Upper lobe of left lung (tissue), 6 donors: ENCODE results near the gene MBOAT1. TPM values are rescaled to one million over a fixed set of nuclear protein-coding genes. Genes with fewer than 3 reads are reported as not detected.

ENCODE experiments used
- ATAC-seq, 2 donors: fragments of 200-7000 bp; cut with Tn5 transposase; one replicate each; pipeline ENCODE4 v1.9.1; 2022; ENCODE audit warnings: mild to moderate bottlenecking in 2 of 2, moderate library complexity in 2 of 2; ENCODE audit not compliant: low FRiP score in 2 of 2
- DNase-seq, 2 donors: peaks; one replicate each; pipeline ENCODE4 v3.0.0-alpha.2; 2019 to 2020
- H3K27ac ChIP-seq, 4 donors: fragments of 200-600 bp; sonication (generic); one replicate each; pipeline ENCODE4 v1.5.1; 2016 to 2019
- H3K27me3 ChIP-seq, 4 donors: fragments of 200-600 bp; sonication (generic); one replicate each; pipeline ENCODE4 v1.5.1; 2017 to 2019
- H3K36me3 ChIP-seq, 4 donors: fragments of 200-600 bp; sonication (generic); one replicate each; pipeline ENCODE4 v1.5.1; 2016 to 2019
- H3K4me1 ChIP-seq, 4 donors: fragments of 200-600 bp; sonication (generic); one replicate each; pipeline ENCODE4 v1.5.1; 2018 to 2019
- H3K4me3 ChIP-seq, 4 donors: fragments of 200-600 bp; sonication (generic); one replicate each; pipeline ENCODE4 v1.5.1; 2017 to 2019; ENCODE audit warnings: mild to moderate bottlenecking in 2 of 4, moderate library complexity in 1 of 4
- H3K9me3 ChIP-seq, 4 donors: fragments of 200-600 bp; sonication (generic); one replicate each; pipeline ENCODE4 v1.5.1; 2018 to 2019
- EP300 ChIP-seq, 4 donors: sonication (generic); formaldehyde crosslinking; IDR thresholded peaks; one replicate each; pipeline ENCODE4 v1.5.1; 2017; ENCODE audit warnings: antibody characterized with exemption in 4 of 4, control low read depth in 2 of 4
- POLR2A ChIP-seq, 4 donors: fragments of 450-650 bp; IDR thresholded peaks; one replicate each; pipeline ENCODE4 v1.5.1; 2016 to 2017; ENCODE audit warnings: antibody characterized with exemption in 4 of 4, mild to moderate bottlenecking in 2 of 4
- POLR2AphosphoS5 ChIP-seq, 2 donors: sonication (generic); formaldehyde crosslinking; IDR thresholded peaks; one replicate each; pipeline ENCODE4 v1.5.1; 2017; ENCODE audit warnings: antibody characterized with exemption in 2 of 2
- WGBS, 2 donors: methylation state at CpG; one replicate each; pipeline ENCODE4 v1.1.5; 2017 to 2018; 5-methylcytosine and 5-hydroxymethylcytosine counted together
- total RNA-seq, 6 donors: library from RNA; depleted of rRNA in 4 of 6; stranded (reverse); fragments of >200 nt in 4 of 6; gene quantifications; one replicate each; pipeline versions ENCODE4 v1.1.0 to v1.2.1, GENCODE V29; 2016 to 2021
- TF ChIP-seq, protein P1 (sequence below), 6 experiments: fragments of 450-650 bp in 4 of 6; fragments of 200-600 bp in 2 of 6; sonication (generic) in 2 of 6; IDR thresholded peaks; one replicate each; pipeline ENCODE4 v1.5.1; 2016 to 2019; ENCODE audit warnings: antibody characterized with exemption in 6 of 6
- donor health status: DM: no; HTN: no; CAD: no; lungs with moderate emphysema.
- donor health status: DM: no; HTN: yes; CAD: no; lungs with severe emphysema.

Gene MBOAT1
- total RNA-seq, 6 donors from 2014 or later, result 4.2 to 17.5 (median 12.2) TPM

DNA sequence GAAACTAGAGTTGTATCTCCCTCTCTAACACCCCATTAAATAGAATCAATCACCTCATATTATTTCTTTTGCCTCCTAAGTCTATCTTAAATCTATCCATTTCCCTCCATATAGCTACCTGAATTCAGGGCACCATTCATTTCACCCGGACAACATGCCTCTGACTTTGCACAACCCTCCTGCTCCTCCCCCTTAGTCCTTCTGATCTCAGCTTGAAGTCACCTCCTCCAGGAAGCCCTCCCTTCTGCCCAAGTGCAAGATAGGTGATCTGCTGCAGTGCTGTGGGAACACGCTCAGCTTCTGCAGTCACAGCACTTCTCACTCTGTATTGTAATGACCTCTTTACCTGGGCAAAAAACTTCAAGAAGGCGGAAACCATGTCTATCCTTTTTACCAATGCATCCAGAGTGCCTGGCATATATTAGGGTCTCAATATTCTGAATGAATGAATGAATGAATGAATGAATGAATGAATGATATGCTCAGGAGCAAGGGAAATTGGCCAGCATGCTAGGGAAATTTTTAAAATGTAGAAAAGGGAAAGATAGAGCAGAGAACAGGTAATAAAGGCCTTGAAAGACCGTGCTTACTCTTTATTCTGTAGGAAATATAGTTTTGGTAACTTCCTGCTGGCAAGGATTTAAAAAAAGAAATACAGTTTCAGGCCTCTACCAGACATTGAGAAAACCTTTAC lies 41.7 kb downstream of the MBOAT1 start:
- no peak overlapping the region for H3K27ac ChIP-seq
- no peaks in the 10 kb centered on the region for H3K27me3 ChIP-seq
- TF ChIP-seq EP300 (IDR thresholded peaks at IDR 0.05), result no peak
- no peak for TF ChIP-seq POLR2A (IDR thresholded peaks at IDR 0.05)
- no peak for TF ChIP-seq POLR2AphosphoS5 (IDR thresholded peaks at IDR 0.05)
- TF ChIP-seq, protein P1, sequence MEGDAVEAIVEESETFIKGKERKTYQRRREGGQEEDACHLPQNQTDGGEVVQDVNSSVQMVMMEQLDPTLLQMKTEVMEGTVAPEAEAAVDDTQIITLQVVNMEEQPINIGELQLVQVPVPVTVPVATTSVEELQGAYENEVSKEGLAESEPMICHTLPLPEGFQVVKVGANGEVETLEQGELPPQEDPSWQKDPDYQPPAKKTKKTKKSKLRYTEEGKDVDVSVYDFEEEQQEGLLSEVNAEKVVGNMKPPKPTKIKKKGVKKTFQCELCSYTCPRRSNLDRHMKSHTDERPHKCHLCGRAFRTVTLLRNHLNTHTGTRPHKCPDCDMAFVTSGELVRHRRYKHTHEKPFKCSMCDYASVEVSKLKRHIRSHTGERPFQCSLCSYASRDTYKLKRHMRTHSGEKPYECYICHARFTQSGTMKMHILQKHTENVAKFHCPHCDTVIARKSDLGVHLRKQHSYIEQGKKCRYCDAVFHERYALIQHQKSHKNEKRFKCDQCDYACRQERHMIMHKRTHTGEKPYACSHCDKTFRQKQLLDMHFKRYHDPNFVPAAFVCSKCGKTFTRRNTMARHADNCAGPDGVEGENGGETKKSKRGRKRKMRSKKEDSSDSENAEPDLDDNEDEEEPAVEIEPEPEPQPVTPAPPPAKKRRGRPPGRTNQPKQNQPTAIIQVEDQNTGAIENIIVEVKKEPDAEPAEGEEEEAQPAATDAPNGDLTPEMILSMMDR (IDR thresholded peaks at IDR 0.05), result no peak
- no peaks in the 10 kb centered on the region for H3K36me3 ChIP-seq
- ATAC-seq (no peak), DNase-seq (no peak)
- peaks cover 5 to 13% (median 8%) of the 10 kb centered on the region in 4 donors for H3K4me1 ChIP-seq
- no peak overlapping the region for H3K4me3 ChIP-seq
- H3K9me3 ChIP-seq, result no peaks in the 10 kb centered on the region
- 78 to 89% methylated on average over 4 of the region's 4 CpGs for WGBS, 2 donors

DNA sequence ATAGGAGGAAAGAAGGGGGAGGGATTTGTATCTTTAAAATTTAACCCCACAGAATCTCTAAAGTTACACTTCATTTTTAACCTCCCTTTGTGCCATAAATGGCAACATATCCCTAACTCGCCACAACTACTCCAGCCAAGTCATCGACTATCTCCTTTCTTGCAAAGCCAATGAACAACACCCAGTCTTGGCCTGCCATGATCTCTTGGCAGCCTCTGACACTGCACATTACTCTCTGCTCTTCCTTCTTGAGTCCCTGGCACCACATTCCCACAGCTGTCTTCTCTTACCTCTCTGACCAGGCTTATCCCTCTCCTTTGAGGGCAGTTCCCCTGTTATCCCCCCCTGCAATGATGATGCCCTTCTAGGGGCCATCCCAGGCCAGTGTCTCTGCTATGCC lies 42.5 kb downstream of the MBOAT1 start:
- DNase-seq (no peak), ATAC-seq (no peak)
- Histone ChIP-seq H3K9me3 (no peaks in the 10 kb centered on the region), H3K27me3 (no peaks in the 10 kb centered on the region), H3K4me3 (no peak overlapping the region), H3K4me1 (peaks cover 5 to 13% (median 8%) of the 10 kb centered on the region in 4 donors), H3K36me3 (no peaks in the 10 kb centered on the region), H3K27ac (no peak overlapping the region)
- TF ChIP-seq POLR2A (IDR thresholded peaks at IDR 0.05) (no peak), POLR2AphosphoS5 (IDR thresholded peaks at IDR 0.05) (no peak), EP300 (IDR thresholded peaks at IDR 0.05) (no peak)
- TF ChIP-seq, protein P1 (IDR thresholded peaks at IDR 0.05), result no peak
- WGBS, 2 donors, result 67 to 76% methylated on average over 2 of the region's 2 CpGs

DNA sequence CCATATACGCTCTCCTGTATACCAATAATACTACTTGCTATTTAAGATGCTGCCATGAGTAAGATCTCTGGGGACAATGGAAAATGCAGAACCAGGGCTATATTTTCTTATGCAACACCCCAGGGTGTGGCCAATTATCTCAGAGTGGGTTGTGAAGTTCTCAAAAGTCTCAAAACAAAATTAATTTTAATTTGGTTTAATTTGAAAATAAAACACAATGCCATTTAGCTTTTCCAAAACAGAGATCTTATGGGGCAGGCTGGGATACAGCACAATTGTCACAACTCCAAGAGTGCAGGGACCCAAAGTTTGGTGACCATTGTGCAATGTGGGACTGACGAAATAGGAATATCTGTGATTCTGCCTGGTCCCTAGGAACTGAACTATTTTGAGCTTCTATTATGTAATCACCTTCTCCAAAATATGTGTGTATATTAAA lies 43.1 kb downstream of the MBOAT1 start:
- no peak for DNase-seq
- Histone ChIP-seq H3K4me3 (no peak overlapping the region), H3K27me3 (no peaks in the 10 kb centered on the region), H3K4me1 (peaks cover under 1 to 13% (median 8%) of the 10 kb centered on the region in 4 donors), H3K36me3 (no peaks in the 10 kb centered on the region), H3K27ac (peak overlapping the region in 1 of 4 donors; percentile 42), H3K9me3 (no peaks in the 10 kb centered on the region)
- peak in 1 of 2 donors; percentile 85 for ATAC-seq
- TF ChIP-seq POLR2AphosphoS5 (IDR thresholded peaks at IDR 0.05) (peak in 1 of 2 donors; percentile 30), EP300 (IDR thresholded peaks at IDR 0.05) (no peak)
- 56 to 65% methylated on average over 2 of the region's 2 CpGs for WGBS, 2 donors

DNA sequence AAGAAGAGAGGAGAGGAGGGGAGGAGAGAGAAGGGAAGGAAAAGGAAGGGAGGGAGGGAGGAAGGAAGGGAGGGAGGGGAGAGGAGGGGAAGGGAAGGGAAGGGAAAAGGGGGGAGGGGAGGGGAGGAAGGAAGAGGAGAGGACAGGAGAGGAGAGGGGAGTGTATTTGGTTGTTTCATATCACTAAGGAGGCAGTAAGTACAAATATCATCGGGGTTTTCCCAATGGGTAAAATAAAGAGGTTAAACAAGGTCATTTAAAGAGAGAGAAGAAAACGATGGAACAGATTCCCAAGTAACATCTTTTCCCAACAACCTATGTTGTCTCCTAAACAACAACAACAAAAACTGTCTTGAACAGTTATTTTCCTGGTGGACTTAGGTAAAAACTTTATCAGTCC lies 43.6 kb downstream of the MBOAT1 start:
- TF ChIP-seq POLR2AphosphoS5 (IDR thresholded peaks at IDR 0.05), result no peak
- WGBS, 2 donors, result 54 to 56% methylated on average over 2 of the region's 2 CpGs
- peak overlapping the region in 1 of 4 donors; percentile 42 for H3K27ac ChIP-seq
- no peaks in the 10 kb centered on the region for H3K36me3 ChIP-seq
- H3K9me3 ChIP-seq, result no peaks in the 10 kb centered on the region
- H3K4me3 ChIP-seq, result no peak overlapping the region
- peaks cover 0 to 11% (median 8%) of the 10 kb centered on the region in 4 donors for H3K4me1 ChIP-seq
- DNase-seq, result no peak
- peak in 1 of 2 donors; percentile 36 for ATAC-seq
- no peaks in the 10 kb centered on the region for H3K27me3 ChIP-seq

DNA sequence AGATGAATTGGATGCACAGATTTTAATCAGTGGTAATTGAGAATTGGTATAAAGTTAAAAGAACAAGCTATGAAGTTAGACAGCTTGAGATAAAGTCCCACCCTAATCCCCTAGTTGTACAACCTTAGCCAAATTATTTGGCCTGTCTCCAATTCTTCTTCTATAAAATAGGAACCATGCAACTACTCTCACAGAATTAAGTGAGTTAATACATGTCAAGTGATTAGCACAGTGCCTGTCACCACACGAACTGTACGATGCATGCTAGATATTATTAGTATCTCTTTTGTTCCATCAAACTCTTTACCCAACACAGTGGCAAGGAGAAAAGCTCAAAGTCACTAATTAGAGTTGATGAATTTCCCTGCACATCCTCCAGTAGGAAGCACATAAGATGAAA lies 44.7 kb downstream of the MBOAT1 start:
- 68 to 83% methylated on average over 2 of the region's 2 CpGs for WGBS, 2 donors
- no peak for ATAC-seq
- Histone ChIP-seq H3K9me3 (no peaks in the 10 kb centered on the region), H3K4me1 (peaks cover 0 to 11% (median 7%) of the 10 kb centered on the region in 4 donors), H3K27ac (no peak overlapping the region), H3K4me3 (no peak overlapping the region), H3K27me3 (no peaks in the 10 kb centered on the region), H3K36me3 (no peaks in the 10 kb centered on the region)
- DNase-seq, result no peak
- TF ChIP-seq POLR2A (IDR thresholded peaks at IDR 0.05) (no peak), EP300 (IDR thresholded peaks at IDR 0.05) (no peak)
- TF ChIP-seq, protein P1 (IDR thresholded peaks at IDR 0.05), result no peak

DNA sequence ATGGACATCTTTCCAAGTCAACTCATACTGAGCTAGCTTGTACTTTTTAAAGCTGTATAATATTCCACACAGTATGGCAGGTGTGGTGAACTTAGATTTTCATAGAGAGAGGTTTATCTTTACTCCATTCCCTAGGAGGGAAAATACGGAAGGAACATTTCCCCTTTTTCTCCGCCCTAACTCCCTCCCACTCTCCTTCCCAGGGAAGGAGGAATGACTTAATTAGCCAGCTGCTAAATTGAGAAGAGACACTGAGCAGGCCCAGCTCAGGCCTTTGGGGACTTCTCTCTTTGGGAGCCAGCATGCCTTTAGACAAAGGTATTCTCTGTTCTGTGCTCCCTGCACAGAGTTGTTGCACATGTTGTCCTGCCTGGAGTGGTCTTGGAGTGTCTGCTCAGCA lies 46.1 kb downstream of the MBOAT1 start:
- no peak for DNase-seq
- no peak overlapping the region for H3K27ac ChIP-seq
- no peaks in the 10 kb centered on the region for H3K9me3 ChIP-seq
- H3K36me3 ChIP-seq, result no peaks in the 10 kb centered on the region
- H3K4me3 ChIP-seq, result no peak overlapping the region
- TF ChIP-seq POLR2A (IDR thresholded peaks at IDR 0.05), result no peak
- TF ChIP-seq EP300 (IDR thresholded peaks at IDR 0.05), result no peak
- TF ChIP-seq, protein P1 (IDR thresholded peaks at IDR 0.05), result no peak
- TF ChIP-seq POLR2AphosphoS5 (IDR thresholded peaks at IDR 0.05), result no peak
- ATAC-seq, result peak in 1 of 2 donors; percentile 41
- no peaks in the 10 kb centered on the region for H3K27me3 ChIP-seq
- H3K4me1 ChIP-seq, result peaks cover 0 to 11% (median 7%) of the 10 kb centered on the region in 4 donors
- 85 to 89% methylated on average over 2 of the region's 2 CpGs for WGBS, 2 donors
